ENCODE results near the gene ZSCAN1. TPM values are rescaled to one million over a fixed set of nuclear protein-coding genes. Genes with fewer than 3 reads are reported as not detected.

The ZSCAN1 gene
- total RNA-seq, 1 donor from 2014 or later, result not detected

DNA sequence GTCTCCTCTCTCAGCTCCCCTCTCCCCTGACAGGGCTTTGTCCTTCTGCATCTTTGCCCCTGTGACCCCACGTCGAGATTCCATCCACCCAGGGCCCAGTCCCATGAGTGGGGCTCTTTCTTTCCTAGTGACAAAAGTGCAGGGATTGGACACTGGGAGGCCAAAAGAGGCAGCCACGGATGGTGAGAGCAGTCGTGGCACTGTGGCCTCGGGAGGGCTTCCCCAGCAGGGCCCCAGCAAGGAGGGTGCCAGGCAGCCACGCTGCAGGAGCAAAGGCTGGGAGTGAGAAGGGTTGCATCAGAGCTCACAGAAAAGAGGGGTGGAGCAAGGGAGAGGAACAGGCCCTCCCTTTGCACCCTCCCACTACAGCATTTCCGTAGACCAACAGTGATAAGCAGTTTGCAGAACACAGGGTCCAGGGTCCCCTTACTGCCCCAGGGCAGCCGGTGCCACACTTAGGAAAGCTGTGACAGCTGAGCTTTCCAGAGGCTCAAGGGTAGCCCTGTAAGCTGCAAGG lies 4.9 kb downstream of the ZSCAN1 start:
- DNase-seq (ENCODE audit: low read depth, low spot score), result no peak

DNA sequence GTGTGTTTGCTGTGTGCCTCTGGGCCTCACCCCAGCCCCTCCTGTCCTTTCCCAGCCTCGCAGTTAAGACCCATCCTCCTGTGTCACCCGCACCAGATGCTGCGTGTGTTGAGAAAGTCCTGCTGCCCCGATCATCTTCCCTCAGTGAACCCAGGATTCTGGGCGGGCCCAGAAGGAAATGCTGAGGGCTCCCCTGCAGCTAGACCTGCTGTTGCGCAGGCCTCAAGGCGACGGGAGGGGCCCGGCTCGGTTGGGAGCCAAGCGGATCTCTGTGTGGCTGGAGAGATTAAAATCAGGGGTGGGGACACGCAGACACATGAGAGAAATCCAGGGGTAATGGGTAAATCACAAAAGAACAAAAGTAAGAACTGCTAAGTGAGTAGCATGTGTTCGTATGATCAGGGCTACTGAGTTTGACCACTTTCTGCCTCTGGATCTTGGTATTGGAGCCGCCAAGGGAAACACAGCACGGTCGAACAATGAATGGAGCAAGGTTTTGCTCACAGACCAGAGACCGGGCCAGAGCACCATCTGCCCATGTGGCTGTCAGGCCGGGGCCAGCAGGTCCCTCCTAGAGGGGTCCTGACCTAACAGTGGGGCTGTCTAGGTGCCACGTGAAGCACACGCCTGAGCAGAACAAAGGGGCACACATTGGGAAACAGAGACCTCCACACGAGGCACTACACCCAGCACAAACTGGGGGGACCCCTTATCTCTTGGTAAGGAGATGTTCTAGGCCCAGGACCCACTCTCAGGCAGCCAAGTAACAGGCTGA lies 7.1 kb downstream of the ZSCAN1 start:
- DNase-seq (ENCODE audit: low read depth, low spot score), result no peak

DNA sequence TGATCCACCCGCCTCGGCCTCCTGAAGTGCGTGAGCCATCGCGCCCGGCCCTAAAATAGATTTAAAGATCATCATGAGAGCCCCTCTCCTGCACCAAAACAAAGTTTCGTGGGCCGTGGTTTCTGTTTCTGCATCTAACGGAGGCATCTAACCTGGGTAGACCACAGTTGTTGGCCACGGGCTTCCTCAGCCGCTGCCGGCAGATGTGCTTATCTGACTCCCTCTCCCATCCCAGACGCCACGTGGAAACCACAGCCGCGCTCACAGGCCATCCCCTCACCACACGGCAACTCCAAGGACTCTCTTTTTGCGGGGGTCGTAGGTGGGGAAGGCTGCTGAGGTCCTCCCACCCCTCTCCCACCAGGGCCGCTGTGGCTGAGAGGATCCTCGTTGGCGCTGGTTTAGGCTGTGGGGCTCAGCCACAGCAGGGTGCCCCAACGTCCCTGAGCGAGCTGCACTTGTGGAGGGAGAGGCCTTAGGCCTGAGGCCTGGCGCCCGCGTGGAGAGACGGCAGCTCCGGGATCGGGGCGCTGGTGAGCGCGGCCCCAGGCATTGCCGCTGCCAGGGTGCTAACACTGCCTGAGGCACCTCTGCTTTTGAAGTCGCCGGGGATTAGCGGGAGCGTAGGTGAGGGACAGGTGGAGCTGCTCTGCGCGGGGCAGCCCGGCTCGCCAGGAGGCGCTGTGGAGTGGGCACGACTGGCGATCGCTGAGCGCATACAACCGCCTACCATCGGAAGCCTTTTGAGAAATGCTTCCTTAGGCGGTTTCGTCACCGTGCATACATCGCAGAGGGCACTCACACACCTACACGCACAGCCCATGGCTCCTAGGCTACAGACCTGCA lies 8.9 kb downstream of the ZSCAN1 start:
- DNase-seq (ENCODE audit: low read depth, low spot score), result no peak

DNA sequence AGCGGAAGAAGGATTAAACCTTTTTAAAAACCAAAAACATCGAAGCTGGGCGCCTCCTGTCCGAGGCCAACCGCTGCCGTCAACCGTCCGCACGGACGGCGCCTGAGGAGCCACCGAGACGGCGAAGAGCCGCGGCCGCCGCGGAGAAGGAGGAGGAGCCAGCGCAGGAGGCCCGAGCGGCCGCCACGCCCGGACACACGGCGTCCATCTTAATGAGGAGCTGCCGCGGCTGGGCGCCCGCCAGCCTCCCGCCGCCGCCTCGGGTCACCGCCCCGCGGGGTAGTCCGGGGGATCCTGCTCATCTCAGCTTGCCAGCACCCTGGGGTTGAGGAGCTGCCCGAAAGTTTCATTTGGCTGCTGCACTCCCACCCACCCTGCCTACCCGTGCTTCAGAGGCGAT lies 10.6 kb downstream of the ZSCAN1 start:
- no peak for DNase-seq (ENCODE audit: low read depth, low spot score)

DNA sequence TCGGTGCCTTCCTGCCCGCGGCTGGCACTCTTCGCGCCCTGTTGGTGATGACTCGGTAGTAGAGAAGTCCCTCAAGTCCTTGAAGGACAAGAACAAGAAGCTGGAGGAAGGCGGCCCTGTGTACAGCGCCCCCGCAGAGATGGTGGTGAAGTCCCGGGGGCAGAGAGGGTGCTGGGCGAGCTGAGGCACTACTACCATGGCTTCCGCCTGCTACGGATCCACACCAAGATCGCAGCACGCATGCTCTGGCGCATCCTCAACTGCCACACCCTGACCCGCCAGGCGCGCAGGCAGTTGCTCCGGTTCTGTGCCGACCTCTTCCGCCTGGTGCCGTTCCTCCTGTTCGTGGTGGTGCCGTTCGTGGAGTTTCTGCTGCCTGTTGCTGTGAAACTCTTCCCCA lies 11.1 kb downstream of the ZSCAN1 start:
- DNase-seq (ENCODE audit: low read depth, low spot score), result no peak

DNA sequence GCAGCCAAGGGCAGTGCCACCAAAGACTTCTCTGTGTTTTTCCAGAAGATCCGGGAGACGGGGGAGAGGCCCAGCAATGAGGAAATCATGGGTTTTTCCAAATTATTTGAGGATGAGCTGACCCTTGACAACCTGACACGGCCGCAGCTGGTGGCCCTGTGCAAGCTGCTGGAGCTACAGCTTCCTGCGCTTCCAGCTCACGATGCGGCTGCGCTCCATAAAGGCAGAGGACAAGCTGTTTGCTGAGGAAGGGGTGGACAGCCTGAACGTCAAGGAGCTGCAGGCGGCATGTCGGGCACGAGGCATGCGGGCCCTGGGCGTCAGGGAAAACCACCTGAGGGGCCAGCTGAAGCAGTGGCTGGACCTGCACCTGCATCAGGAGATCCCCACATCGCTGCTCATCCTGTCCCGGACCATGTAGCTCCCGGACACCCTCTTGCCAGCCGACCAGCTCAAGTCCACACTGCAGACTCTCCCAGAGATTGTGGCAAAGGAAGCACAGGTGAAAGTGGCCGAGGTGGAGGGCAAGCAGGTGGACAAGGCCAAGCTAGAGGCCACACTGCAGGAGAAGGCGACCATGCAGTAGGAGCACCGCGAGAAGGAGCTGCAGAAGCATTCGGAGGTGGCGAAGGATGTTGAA lies 11.7 kb downstream of the ZSCAN1 start:
- DNase-seq (ENCODE audit: low read depth, low spot score), result no peak

DNA sequence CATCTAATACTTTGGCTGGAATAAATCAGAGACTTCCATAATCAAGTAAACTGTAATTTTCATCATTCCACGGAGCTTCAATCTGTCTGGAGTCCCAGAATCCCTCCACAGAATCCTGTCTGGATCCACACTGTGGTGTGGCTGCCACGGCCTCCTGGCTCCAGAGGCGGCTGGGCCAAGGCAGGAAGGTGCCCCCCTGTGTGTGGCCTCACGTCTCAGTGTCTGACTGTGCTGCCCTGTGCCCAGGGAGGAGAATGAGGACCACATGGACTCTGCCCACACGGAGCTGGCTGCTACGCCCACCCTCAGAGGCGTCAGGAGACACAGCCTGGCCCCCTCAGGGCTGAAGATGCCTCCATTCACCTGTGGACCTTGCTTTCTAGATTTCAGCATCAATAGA lies 13.0 kb downstream of the ZSCAN1 start:
- DNase-seq (ENCODE audit: low read depth, low spot score), result no peak

DNA sequence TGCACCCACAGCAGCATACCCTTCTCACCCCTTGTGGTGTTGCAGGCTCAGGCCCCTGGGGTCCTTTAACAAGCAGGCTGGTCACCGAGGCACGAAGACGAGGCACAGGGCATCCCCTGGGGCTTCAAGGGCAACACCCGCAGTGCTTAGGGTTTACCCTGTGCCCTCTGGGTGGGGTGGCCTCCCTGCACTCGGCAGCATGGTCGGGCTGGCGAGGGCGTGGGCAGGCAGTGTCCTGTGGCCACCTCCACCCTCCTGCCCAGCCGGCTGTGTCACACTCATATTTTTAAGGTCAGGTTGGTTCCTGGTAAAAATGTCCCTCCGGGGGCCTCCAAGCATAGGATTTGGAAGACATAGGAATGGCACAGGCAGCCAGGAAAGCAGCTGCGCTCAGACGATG lies 13.8 kb downstream of the ZSCAN1 start:
- DNase-seq (ENCODE audit: low read depth, low spot score), result no peak

DNA sequence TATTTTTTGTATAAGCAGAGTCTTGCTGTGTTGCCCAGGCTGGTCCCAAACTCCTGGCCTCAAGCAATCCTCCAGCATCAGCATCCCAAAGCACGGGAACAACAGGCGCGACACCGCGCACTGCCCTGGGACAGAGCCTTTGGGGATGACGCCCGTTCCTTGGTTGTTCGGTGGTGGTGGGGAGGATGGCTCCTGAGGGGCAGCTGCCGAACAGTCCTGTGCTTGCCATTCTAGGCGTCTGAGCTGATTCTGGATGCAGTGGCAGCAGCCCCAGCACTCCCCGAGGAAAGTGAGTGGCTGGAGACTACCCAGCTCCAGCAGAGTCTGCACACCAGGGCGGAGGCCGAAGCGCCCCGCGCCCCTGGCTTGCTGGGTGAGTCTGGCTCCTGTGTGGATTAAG lies 18.4 kb downstream of the ZSCAN1 start:
- no peak for DNase-seq (ENCODE audit: low read depth, low spot score)

DNA sequence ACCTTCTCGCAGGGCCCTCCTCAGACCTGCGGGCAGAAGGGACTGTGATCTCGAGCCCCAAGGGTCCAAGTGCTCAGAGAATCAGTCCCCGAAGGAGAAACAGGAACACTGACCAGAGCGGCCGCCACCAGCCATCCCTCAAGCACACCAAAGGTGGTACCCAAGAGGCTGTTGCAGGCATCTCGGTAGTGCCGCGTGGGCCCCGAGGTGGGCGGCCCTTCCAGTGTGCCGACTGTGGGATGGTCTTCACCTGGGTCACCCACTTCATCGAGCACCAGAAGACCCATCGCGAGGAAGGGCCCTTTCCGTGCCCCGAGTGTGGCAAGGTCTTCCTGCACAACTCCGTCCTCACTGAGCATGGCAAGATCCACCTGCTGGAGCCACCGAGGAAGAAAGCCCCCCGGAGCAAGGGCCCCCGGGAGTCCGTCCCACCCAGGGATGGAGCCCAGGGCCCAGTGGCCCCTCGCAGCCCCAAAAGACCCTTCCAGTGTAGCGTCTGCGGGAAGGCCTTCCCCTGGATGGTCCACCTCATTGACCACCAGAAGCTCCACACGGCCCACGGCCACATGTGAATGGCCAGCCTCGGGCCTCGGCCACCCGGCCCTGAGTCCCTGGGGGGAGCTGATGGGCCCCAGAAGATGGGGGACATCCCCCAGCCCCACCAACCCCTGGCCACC lies 19.8 kb downstream of the ZSCAN1 start:
- no peak for DNase-seq (ENCODE audit: low read depth, low spot score)

DNA sequence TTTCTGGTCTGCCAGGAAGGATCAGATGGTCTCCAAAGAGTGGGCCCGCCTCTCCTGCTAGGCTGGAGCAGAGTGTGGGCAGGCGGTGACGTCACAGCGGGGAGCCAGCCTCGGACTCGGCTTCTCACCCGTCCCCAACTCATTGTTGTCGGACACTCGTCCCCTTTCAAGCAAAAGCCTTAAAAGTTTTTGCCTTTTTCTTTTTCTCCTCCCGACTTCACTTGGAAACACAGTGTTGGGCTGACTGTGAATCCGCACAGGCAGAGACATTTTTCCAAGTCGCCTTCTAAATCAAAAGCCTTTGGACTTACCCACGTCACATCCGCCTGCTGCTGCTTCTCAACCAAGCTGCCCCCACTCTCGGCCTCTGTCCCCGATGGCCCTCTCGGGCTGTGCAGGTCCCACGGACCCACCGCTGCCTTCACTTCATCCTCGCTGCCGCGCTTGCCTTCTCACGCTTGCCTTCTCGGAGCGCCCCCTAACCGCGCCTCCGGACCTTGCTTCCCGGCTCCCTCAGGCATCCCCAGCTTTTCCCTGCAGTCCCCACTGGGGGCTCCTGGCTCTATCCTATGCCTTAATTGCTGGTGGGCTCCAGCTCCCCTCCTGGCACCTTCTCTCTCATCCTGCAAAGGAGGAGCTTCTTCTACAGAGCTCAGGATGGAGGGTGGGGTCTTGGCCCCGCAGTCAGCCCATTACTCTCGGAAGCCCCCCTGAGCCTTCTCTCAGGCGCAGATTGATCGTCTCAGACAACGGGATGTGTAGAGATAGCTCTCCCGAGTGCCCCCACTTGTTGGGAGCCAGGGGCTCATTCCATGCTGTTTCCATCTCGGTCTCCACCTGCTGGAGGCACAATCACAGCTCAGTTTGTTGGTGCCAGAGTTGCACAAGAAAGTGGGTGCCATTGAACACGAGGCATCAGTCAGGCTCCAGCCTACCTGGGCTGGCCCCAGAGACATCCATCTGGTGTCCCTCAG lies 21.4 kb downstream of the ZSCAN1 start:
- DNase-seq (ENCODE audit: low read depth, low spot score), result no peak

DNA sequence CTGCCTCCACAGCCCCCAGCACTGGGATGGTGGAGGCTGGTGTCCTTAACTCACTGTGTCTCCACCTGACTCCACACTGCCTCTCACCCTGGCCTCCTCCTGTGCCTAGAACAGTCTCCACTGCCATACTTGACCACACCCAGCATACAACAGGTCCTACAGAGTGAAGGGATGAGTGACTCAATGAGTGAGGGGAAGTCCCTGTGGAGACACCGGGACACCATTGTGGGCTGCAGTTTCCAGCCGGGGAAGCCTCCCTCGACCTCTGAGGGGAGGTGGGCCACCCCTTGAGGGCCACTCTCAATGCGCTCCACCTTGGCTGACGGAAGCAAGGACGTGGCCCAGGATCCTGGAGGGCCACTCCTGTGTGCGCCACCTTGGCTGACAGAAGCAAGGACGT lies 22.4 kb downstream of the ZSCAN1 start:
- DNase-seq (ENCODE audit: low read depth, low spot score), result no peak

DNA sequence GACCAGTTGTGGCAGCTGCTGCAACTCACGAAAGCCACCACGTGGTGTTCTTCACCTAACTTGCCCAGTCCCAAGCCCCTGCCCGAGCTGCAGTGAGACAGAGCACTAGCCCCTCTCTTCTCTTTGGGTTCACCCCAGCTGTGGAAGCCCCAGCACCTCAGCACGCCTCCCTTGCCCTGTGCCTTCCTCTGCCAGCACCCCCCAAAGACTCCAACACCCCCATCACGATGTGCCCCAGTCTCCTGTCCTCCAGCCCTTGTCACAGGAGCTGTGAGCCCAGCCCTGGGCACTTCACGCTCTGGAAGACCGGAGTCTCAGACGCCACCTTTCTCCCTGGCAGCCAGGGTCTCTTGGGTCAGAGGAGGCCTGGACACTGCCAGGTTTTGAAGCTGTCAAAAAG lies 23.0 kb downstream of the ZSCAN1 start:
- DNase-seq (ENCODE audit: low read depth, low spot score), result no peak

DNA sequence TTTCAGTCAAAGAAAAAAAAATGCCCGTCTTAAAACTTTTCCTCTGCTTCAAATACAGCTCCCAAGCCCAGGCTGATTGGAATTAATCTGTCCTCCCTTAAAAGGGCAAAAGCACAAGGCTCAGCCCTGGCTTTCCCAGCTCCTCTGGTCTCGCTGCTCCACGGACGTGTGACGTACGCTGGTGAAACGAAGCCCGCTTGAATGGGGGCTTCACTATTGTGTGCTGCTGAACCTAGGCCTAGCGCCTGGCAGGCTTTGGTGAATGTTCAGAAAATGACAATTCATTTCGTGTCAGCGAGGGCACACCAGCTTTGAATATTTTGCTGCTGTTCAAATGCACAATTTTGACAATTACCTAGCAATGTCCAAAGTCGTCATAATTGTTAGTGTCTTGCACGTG lies 24.6 kb downstream of the ZSCAN1 start:
- no peak for DNase-seq (ENCODE audit: low read depth, low spot score)

DNA sequence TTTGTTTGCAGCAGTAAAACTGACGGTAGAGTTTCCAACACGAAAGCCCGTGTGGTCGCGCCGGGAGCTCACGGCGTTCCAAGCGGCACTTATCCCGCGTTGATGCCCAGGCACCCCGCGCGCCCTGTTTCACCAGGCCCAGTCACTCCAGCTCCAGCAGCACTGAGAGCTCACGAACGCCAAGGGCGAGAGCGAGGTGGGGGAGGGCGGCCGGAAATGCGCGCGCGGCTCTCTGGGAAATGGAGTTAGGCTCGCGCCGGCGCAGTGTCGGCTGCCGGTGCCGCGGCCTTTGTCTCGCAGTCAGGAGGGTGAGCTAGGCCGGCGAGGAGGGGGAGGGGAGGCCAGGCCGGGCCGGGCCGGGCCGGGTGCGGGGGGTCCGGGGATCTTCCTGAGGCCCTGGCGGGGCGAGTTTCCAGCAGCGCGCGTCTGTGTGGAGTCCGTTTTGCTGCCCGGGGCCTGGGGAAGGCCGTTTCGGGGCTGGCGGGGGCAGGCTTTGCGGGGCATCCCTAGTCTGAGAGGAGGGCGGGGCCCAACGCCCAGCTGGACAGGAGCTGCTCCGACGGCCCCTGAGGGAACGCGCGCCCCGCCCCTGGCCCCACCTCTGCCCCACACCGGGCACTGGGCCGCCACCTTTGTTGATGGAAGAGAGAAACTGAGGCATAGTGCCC lies 25.3 kb downstream of the ZSCAN1 start, which contains the start of gene ZNF135:
Gene ZNF135 (plus strand): TSS at position 280 of the 668 bp plus-strand sequence. CDS start 721 bp downstream, outside the sequence.
- peak; percentile 20 for DNase-seq (ENCODE audit: low read depth, low spot score)

DNA sequence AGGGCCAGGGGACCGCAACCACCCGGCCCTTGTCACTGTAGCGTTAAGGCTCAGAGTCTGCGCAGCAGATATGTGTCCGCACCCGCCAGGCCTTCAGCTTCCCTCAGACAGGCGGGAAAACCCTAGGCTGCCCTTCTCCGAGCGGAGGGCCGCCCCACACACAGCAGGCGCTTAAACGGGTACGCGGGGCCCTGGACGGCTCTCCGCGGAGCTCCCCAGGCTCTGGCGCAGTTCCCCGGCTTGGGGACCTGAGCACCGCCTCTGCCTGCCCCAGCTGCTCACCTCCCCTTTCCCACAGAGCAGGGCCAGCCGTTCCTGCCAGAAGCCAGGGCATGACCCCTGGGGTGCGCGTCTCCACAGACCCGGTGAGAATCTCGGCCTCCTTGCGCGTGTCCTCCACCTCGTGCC lies 25.9 kb downstream of the ZSCAN1 start:
- no peak for DNase-seq (ENCODE audit: low read depth, low spot score)

DNA sequence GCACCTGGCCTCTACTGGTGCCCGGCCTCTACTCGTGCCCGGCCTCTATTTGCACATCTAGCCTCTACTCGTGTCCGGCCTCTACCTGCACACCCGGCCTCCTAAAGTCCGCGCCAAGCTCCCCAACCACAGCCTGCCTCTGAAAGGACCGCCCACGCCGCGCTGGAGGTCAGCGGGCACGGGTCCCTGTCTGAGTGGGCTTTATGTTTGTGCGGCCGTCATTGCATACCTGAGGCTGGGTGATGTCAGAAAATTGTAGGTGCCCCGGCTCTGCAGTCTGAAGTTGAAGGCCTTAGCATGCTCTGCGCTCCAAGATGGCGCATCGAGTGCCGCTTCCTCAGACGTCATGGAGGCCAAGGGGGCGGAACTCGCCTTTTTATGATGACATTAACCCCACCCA lies 26.4 kb downstream of the ZSCAN1 start:
- DNase-seq (ENCODE audit: low read depth, low spot score), result no peak

DNA sequence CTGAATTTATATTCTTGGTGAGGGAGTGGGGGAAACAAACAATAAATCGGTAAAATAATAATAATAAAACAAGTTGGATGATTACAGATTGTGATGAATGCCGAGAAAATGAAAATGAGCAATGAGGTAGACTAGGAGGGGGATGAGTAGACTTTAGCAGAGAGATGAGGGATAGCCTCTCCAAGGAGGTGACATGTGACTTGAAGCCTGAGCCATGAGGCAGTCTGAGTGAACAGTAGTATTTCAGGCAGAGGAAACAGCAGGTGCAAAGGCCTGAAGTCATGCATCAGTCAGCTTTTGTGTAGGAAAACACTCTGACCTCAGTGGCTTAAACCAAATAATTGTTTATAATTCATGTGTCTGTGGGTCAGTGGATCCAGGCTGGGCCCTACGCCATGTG lies 29.9 kb downstream of the ZSCAN1 start:
- DNase-seq (ENCODE audit: low read depth, low spot score), result no peak

DNA sequence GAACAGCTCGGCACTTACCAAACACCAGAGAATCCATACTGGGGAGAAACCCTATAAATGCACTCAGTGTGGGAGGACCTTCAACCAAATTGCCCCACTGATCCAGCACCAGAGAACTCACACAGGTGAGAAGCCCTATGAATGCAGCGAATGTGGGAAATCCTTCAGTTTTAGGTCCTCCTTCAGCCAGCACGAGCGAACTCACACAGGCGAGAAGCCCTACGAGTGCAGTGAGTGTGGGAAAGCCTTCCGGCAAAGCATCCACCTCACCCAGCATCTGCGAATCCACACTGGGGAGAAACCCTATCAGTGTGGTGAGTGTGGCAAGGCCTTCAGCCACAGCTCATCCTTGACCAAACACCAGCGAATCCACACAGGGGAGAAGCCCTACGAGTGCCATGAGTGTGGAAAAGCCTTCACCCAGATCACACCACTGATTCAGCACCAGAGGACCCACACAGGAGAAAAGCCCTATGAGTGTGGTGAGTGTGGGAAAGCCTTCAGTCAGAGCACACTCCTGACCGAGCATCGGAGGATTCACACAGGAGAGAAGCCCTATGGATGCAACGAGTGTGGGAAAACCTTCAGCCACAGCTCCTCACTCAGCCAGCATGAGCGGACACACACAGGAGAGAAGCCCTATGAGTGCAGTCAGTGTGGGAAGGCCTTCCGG lies 33.6 kb downstream of the ZSCAN1 start:
- no peak for DNase-seq (ENCODE audit: low read depth, low spot score)

All from pulmonary artery endothelial cell (primary cell).